Mucosa of rectum (tissue), 2 donors: ENCODE measurements around the gene ZNF608.

ENCODE experiments used
- H3K27ac ChIP-seq, 2 donors: one replicate each; pipeline ENCODE4 v1.7.0; 2013; ENCODE audit warnings: inconsistent platforms in 2 of 2, low read depth in 2 of 2, low read length in 2 of 2
- H3K27me3 ChIP-seq, 2 donors: one replicate each; pipeline ENCODE4 v1.7.0; 2013; ENCODE audit warnings: low read length in 2 of 2; ENCODE audit not compliant: control insufficient read depth in 2 of 2, insufficient read depth in 2 of 2
- H3K36me3 ChIP-seq, 2 donors: one replicate each; pipeline ENCODE4 v1.7.0; 2013; ENCODE audit warnings: low read length in 2 of 2; ENCODE audit not compliant: control insufficient read depth in 2 of 2, insufficient read depth in 2 of 2
- H3K4me1 ChIP-seq, 2 donors: one replicate each; pipeline ENCODE4 v1.7.0; 2013; ENCODE audit warnings: low read length in 2 of 2, mild to moderate bottlenecking in 1 of 2; ENCODE audit not compliant: control insufficient read depth in 2 of 2, insufficient read depth in 2 of 2
- H3K4me3 ChIP-seq, 2 donors: one replicate each; pipeline ENCODE4 v1.7.0; 2013; ENCODE audit warnings: low read length in 2 of 2
- H3K9ac ChIP-seq, 2 donors: one replicate each; pipeline ENCODE4 v1.7.0; 2013; ENCODE audit warnings: low read length in 2 of 2, low read depth in 1 of 2, mild to moderate bottlenecking in 1 of 2
- H3K9me3 ChIP-seq, 2 donors: one replicate each; pipeline ENCODE4 v1.7.0; 2013; ENCODE audit warnings: low read length in 2 of 2; ENCODE audit not compliant: control insufficient read depth in 2 of 2
- donor health status: healthy.
- donor health status: Normal muscosa, but diverticular disease.

Gene ZNF608, protein sequence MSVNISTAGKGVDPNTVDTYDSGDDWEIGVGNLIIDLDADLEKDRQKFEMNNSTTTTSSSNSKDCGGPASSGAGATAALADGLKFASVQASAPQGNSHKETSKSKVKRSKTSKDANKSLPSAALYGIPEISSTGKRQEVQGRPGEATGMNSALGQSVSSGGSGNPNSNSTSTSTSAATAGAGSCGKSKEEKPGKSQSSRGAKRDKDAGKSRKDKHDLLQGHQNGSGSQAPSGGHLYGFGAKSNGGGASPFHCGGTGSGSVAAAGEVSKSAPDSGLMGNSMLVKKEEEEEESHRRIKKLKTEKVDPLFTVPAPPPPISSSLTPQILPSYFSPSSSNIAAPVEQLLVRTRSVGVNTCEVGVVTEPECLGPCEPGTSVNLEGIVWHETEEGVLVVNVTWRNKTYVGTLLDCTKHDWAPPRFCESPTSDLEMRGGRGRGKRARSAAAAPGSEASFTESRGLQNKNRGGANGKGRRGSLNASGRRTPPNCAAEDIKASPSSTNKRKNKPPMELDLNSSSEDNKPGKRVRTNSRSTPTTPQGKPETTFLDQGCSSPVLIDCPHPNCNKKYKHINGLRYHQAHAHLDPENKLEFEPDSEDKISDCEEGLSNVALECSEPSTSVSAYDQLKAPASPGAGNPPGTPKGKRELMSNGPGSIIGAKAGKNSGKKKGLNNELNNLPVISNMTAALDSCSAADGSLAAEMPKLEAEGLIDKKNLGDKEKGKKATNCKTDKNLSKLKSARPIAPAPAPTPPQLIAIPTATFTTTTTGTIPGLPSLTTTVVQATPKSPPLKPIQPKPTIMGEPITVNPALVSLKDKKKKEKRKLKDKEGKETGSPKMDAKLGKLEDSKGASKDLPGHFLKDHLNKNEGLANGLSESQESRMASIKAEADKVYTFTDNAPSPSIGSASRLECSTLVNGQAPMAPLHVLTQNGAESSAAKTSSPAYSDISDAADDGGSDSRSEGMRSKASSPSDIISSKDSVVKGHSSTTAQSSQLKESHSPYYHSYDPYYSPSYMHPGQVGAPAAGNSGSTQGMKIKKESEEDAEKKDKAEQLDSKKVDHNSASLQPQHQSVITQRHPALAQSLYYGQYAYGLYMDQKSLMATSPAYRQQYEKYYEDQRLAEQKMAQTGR (N-terminal part only)

GRCh38 chr5:124745928-124746915 is at the start of gene ZNF608:
Gene ZNF608, minus strand, starts transcription at chr5:124746639. Its CDS starts 1,650 bp downstream, at chr5:124744989.
- Histone ChIP-seq H3K27ac (peak within 1 kb of the TSS; percentile 92 to 94), H3K4me1 (peaks cover 19 to 46% of the 10 kb centered on the region in 2 donors)

GRCh38 chr5:124795829-124796228 is 49.4 kb upstream of the ZNF608 start:
- peaks cover under 1 to 12% of the 10 kb centered on the region in 2 donors for H3K4me1 ChIP-seq

More at GRCh38 chr5:124745928-124746915, at the start of gene ZNF608:
- H3K4me3 ChIP-seq = peak within 1 kb of the TSS; percentile 77 to 85
- peak within 1 kb of the TSS; percentile 82 to 87 for H3K9ac ChIP-seq
- H3K27me3 ChIP-seq = no peaks in the 10 kb centered on the region
- H3K36me3 ChIP-seq = no peaks in the 10 kb centered on the region
- no peaks in the 10 kb centered on the region for H3K9me3 ChIP-seq

DNA sequence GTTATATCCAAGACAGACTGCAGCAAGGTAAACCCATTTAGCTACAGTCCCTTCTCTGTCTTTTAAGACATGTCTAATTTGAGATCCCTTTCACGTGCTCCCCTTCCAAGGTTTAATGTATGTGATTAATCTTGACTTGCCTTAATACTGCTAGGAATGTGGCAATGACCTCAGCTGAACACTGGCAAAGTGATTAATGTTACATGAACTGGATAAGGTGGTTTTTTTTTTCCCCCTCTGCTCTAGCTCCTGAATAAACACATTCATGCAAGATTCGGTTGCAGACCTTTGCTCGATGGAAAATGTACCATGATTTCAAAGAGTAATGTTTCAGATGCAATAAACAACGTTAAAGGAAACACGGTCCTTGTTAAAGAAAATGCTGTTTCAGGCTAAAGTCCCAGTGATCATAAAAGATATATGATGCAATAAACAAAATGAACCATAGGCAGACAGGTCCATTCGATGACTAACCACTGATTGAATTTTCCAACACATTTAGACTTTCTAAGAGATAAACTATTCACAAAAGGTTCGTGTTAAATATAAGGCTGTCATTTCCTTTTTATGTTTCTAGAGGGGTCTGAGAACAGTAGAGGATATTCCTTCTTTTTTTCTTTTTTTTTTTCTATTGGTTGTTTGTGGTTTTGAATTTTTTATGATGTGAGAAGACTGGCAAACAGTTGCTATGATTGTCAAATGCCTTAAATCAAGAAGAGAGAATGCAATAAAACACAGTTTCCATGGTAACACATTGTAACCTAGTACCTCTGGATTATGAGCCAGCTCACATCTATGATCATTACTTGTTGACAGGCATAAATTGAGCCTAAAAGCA is 44.7 kb upstream of the ZNF608 start:
- Histone ChIP-seq H3K36me3 (no peaks in the 10 kb centered on the region), H3K4me3 (peak overlapping the region in 1 of 2 donors; percentile 8), H3K9me3 (no peaks in the 10 kb centered on the region), H3K4me1 (peaks cover 12 to 25% of the 10 kb centered on the region in 2 donors), H3K27ac (peak overlapping the region; percentile 84 to 87), H3K9ac (peak overlapping the region in 1 of 2 donors; percentile 26), H3K27me3 (no peaks in the 10 kb centered on the region)

More at GRCh38 chr5:124795829-124796228, 49.4 kb upstream of the ZNF608 start:
- Histone ChIP-seq H3K9me3 (no peaks in the 10 kb centered on the region), H3K4me3 (no peak overlapping the region), H3K27ac (no peak overlapping the region), H3K27me3 (no peaks in the 10 kb centered on the region), H3K36me3 (no peaks in the 10 kb centered on the region), H3K9ac (no peak overlapping the region)

- no peaks in the 10 kb centered on the region for H3K36me3 ChIP-seq
- H3K27me3 ChIP-seq = no peaks in the 10 kb centered on the region
- H3K4me3 ChIP-seq = peak overlapping the region in 1 of 2 donors; percentile 8
- H3K9ac ChIP-seq = peak overlapping the region in 1 of 2 donors; percentile 26
- H3K4me1 ChIP-seq = peaks cover 12 to 25% of the 10 kb centered on the region in 2 donors
- no peaks in the 10 kb centered on the region for H3K9me3 ChIP-seq
- H3K27ac ChIP-seq = peak overlapping the region; percentile 84 to 87
Observed at GRCh38 chr5:124790301-124790894, 44.0 kb upstream of the ZNF608 start.

- Histone ChIP-seq H3K4me1 (peaks cover 12 to 25% of the 10 kb centered on the region in 2 donors), H3K9ac (no peak overlapping the region), H3K27me3 (no peaks in the 10 kb centered on the region), H3K27ac (no peak overlapping the region), H3K9me3 (no peaks in the 10 kb centered on the region), H3K4me3 (no peak overlapping the region), H3K36me3 (no peaks in the 10 kb centered on the region)
Observed at GRCh38 chr5:124789104-124789605, 42.7 kb upstream of the ZNF608 start.

GRCh38 chr5:124783794-124784193 is 37.4 kb upstream of the ZNF608 start:
- no peaks in the 10 kb centered on the region for H3K4me1 ChIP-seq
- no peak overlapping the region for H3K9ac ChIP-seq
- H3K27me3 ChIP-seq = no peaks in the 10 kb centered on the region
- H3K4me3 ChIP-seq = no peak overlapping the region
- no peak overlapping the region for H3K27ac ChIP-seq
- no peaks in the 10 kb centered on the region for H3K9me3 ChIP-seq
- H3K36me3 ChIP-seq = no peaks in the 10 kb centered on the region

DNA sequence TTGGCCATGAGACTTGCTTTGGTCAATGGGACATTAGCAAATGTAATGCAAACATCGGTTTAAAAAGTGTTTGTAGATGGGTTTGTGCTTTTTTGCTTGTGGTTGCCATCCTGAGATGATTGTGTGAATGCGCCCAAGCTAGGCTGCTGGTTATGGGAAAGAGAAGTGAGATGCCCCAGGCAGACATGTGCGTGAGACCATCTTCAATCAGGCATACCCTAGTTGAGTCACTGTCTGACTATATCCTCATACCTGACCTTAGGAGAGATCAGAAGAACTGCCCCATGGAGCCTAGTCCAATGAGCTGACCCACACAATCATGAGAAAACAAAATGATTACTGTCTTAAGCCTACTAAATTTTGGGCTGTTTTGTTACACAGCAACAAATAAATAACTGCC is 36.8 kb upstream of the ZNF608 start:
- Histone ChIP-seq H3K9me3 (no peaks in the 10 kb centered on the region), H3K9ac (no peak overlapping the region), H3K36me3 (no peaks in the 10 kb centered on the region), H3K4me3 (no peak overlapping the region), H3K27me3 (no peaks in the 10 kb centered on the region), H3K27ac (no peak overlapping the region), H3K4me1 (no peaks in the 10 kb centered on the region)

GRCh38 chr5:124782262-124782661 is 35.8 kb upstream of the ZNF608 start:
- Histone ChIP-seq H3K36me3 (no peaks in the 10 kb centered on the region), H3K4me1 (no peaks in the 10 kb centered on the region), H3K9me3 (no peaks in the 10 kb centered on the region), H3K4me3 (no peak overlapping the region), H3K9ac (no peak overlapping the region), H3K27ac (no peak overlapping the region), H3K27me3 (no peaks in the 10 kb centered on the region)
